SK-N-SH treated with all-trans-retinoic acid at 6 μM for 48 hours (cell line): ENCODE results near the gene RBKS.

Experiments used
- ARNTL ChIP-seq: fragments of 450-650 bp; formaldehyde crosslinking; IDR thresholded peaks from 2 replicates; pipeline ENCODE4 v1.5.0; 2020; ENCODE audit warnings: low read depth, mild to moderate bottlenecking, moderate library complexity, borderline replicate concordance
- ESRRG ChIP-seq: fragments of 250-450 bp; sonication (Bioruptor Pico); IDR thresholded peaks from 2 replicates; pipeline ENCODE4 v1.6.1; 2021; ENCODE audit warnings: mild to moderate bottlenecking
- TCF4 ChIP-seq: fragments of 250-450 bp; sonication (Bioruptor Pico); IDR thresholded peaks from 2 replicates; pipeline ENCODE4 v1.8.0; 2021; ENCODE audit warnings: mild to moderate bottlenecking, moderate library complexity, borderline replicate concordance
- ZC3H10 ChIP-seq: fragments of 250-450 bp; sonication (Bioruptor Pico); IDR thresholded peaks from 2 replicates; pipeline ENCODE4 v1.5.1; 2021; ENCODE audit warnings: mild to moderate bottlenecking, moderate library complexity
- ZFP3 ChIP-seq: fragments of 250-450 bp; sonication (Bioruptor Pico); IDR thresholded peaks from 2 replicates; pipeline ENCODE4 v1.5.0; 2020; ENCODE audit warnings: mild to moderate bottlenecking, moderate library complexity
- ZFP30 ChIP-seq: fragments of 450-650 bp; formaldehyde crosslinking; IDR thresholded peaks from 2 replicates; pipeline ENCODE4 v1.5.0; 2022; ENCODE audit warnings: mild to moderate bottlenecking, moderate library complexity
- ZNF565 ChIP-seq: fragments of 450-650 bp; formaldehyde crosslinking; conservative IDR thresholded peaks from 2 replicates; pipeline ENCODE4 v1.5.0; 2020; ENCODE audit warnings: low read depth, mild to moderate bottlenecking, moderate library complexity
- ZNF8 ChIP-seq: fragments of 450-650 bp; formaldehyde crosslinking; IDR thresholded peaks from 2 replicates; pipeline ENCODE4 v1.5.0; 2020; ENCODE audit warnings: mild to moderate bottlenecking, moderate library complexity
- TF ChIP-seq, protein P1 (sequence below): fragments of 250-450 bp; sonication (Bioruptor Pico); IDR thresholded peaks from 2 replicates; pipeline ENCODE4 v1.8.0; 2020; ENCODE audit warnings: mild to moderate bottlenecking, moderate library complexity, borderline replicate concordance

DNA sequence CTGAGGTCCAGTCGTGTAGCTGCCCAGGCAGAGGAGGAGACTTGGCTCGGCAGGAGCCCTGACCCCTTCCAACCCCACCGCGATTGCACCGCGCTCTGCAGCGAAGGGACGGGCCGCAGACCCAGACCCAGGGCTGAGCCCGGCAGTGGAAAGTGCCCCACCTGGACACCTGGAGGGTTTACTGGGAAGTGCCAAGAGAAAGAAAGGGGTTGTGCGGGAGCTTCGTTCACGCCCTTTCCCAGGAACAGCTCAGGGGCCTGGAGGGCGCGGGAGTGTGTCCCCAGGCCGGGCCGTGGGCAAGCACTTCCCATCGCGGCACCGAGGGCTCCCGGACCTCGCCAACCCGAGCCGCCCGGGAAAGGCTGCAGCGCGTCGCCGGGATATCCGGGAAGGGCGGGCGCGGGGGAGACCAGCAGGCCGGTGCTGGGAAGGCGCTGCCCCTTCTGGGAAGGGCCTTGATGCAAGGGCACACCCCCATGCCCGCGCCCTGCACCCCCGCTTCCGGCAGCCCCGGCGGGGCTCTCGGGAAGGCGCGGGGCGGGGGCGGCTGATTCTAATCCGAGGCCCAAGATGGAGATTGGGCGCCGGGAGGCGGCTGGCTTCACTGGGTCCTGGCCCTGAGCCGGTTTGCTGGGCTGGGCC lies 154.8 kb downstream of the RBKS start:
- TF ChIP-seq, protein P1, sequence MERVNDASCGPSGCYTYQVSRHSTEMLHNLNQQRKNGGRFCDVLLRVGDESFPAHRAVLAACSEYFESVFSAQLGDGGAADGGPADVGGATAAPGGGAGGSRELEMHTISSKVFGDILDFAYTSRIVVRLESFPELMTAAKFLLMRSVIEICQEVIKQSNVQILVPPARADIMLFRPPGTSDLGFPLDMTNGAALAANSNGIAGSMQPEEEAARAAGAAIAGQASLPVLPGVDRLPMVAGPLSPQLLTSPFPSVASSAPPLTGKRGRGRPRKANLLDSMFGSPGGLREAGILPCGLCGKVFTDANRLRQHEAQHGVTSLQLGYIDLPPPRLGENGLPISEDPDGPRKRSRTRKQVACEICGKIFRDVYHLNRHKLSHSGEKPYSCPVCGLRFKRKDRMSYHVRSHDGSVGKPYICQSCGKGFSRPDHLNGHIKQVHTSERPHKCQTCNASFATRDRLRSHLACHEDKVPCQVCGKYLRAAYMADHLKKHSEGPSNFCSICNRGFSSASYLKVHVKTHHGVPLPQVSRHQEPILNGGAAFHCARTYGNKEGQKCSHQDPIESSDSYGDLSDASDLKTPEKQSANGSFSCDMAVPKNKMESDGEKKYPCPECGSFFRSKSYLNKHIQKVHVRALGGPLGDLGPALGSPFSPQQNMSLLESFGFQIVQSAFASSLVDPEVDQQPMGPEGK (CRISPR knock-in tag): no peak
- no peak for TF ChIP-seq ZNF8 (CRISPR knock-in tag)
- no peak for TF ChIP-seq ZFP30 (CRISPR knock-in tag)
- no peak for TF ChIP-seq ZNF565 (CRISPR knock-in tag)
- TF ChIP-seq ESRRG (CRISPR knock-in tag): no peak
- TF ChIP-seq TCF4 (CRISPR knock-in tag): no peak
- no peak for TF ChIP-seq ZC3H10 (CRISPR knock-in tag)
- no peak for TF ChIP-seq ZFP3 (CRISPR knock-in tag)
- no peak for TF ChIP-seq ARNTL (CRISPR knock-in tag)
